Measurements from ENCODE around the gene HMOX1.
"Not testable (repeated sequence)": the region's sequence is repeated elsewhere in the genome, so short reads cannot be mapped to it uniquely, and the experiment has no call there.

The HMOX1 gene

GRCh38 chr22:35381424-35382009 lies 621 bp downstream of the HMOX1 start:
- DNase-seq: no peak

- DNase-seq: no peak
Observed at GRCh38 chr22:35383679-35384071, 2.8 kb downstream of the HMOX1 start.

- DNase-seq: no peak
Observed at GRCh38 chr22:35384527-35384926, 3.6 kb downstream of the HMOX1 start.

- DNase-seq: no peak
Observed at GRCh38 chr22:35384975-35385588, 4.2 kb downstream of the HMOX1 start.

GRCh38 chr22:35386670-35387288 lies 5.9 kb downstream of the HMOX1 start:
- no peak for DNase-seq

GRCh38 chr22:35390933-35391332 lies 10.0 kb downstream of the HMOX1 start:
- no peak for DNase-seq

- no peak for DNase-seq
Observed at GRCh38 chr22:35392357-35392756, 11.5 kb downstream of the HMOX1 start.

GRCh38 chr22:35393116-35394010 lies 12.5 kb downstream of the HMOX1 start:
- no peak for DNase-seq

- DNase-seq: no peak
Observed at GRCh38 chr22:35394011-35394312, 13.1 kb downstream of the HMOX1 start.

GRCh38 chr22:35394810-35395563 lies 14.1 kb downstream of the HMOX1 start:
- DNase-seq: no peak

- not testable (repeated sequence) for DNase-seq
Observed at GRCh38 chr22:35396622-35397021, 15.7 kb downstream of the HMOX1 start.

- no peak for DNase-seq
Observed at GRCh38 chr22:35397095-35397904, 16.4 kb downstream of the HMOX1 start.

GRCh38 chr22:35398591-35398973 lies 17.7 kb downstream of the HMOX1 start:
- DNase-seq: no peak

- DNase-seq: no peak
Observed at GRCh38 chr22:35399114-35399677, 18.3 kb downstream of the HMOX1 start.

- peak; percentile 45 for DNase-seq
Observed at GRCh38 chr22:35399678-35400500, 19.0 kb downstream of the HMOX1 start, which contains the start of gene MCM5. Gene MCM5 (plus strand): TSS chr22:35400140. CDS start chr22:35400439, 299 bp downstream.

- DNase-seq: no peak
Observed at GRCh38 chr22:35400501-35400790, 19.6 kb downstream of the HMOX1 start.

- no peak for DNase-seq
Observed at GRCh38 chr22:35401863-35402262, 21.0 kb downstream of the HMOX1 start.

- DNase-seq: no peak
Observed at GRCh38 chr22:35403356-35403755, 22.5 kb downstream of the HMOX1 start.

- no peak for DNase-seq
Observed at GRCh38 chr22:35404176-35404575, 23.3 kb downstream of the HMOX1 start.

- DNase-seq: no peak
Observed at GRCh38 chr22:35406443-35406842, 25.5 kb downstream of the HMOX1 start.

- DNase-seq: no peak
Observed at GRCh38 chr22:35407362-35407761, 26.5 kb downstream of the HMOX1 start.

Data from cortex of kidney (tissue), 1 donor.